ENCODE data around the gene SLC26A9. TPM values are rescaled to one million over a fixed set of nuclear protein-coding genes. Genes with fewer than 3 reads are reported as not detected.
"Not testable (repeated sequence)": the region's sequence is repeated elsewhere in the genome, so short reads cannot be mapped to it uniquely, and the experiment has no call there.

The SLC26A9 gene
- total RNA-seq, 2 experiments from 2014 or later = not detected

- CTCF ChIA-PET = interaction anchor here (0.5 to 9.6 kb wide), 4 partner anchors 64 to 340 kb away, joined by 3 to 232 read pairs (median 4); no protein-coding TSS in a partner anchor
- intact Hi-C loops (cut with DNase I, micrococcal nuclease) = no loop called here
These were observed 27.8 kb downstream of the SLC26A9 start for GRCh38 chr1:205915354-205915990.

GRCh38 chr1:205914730-205915129 is 28.5 kb downstream of the SLC26A9 start:
- DNase-seq (no peak), ATAC-seq (no peak)
- Mint-ChIP-seq H3K27ac (no peak overlapping the region), H3K9me3 (ENCODE audit: low read depth) (no peaks in the 10 kb centered on the region), H3K27me3 (peaks cover 2% of the 10 kb centered on the region), H3K36me3 (ENCODE audit: low read depth) (no peaks in the 10 kb centered on the region), H3K4me3 (no peak overlapping the region), H3K4me1 (no peaks in the 10 kb centered on the region)
- ChIA-PET CTCF (interaction anchor here (1.0 to 9.6 kb wide), 3 partner anchors 64 to 339 kb away, joined by 3 to 232 read pairs (median 3); no protein-coding TSS in a partner anchor), POLR2A (no interaction called here)
- intact Hi-C loops (cut with DNase I, micrococcal nuclease) = no loop called here

More at GRCh38 chr1:205915354-205915990, 27.8 kb downstream of the SLC26A9 start:
- Mint-ChIP-seq H3K27ac (no peak overlapping the region), H3K27me3 (peaks cover 2% of the 10 kb centered on the region), H3K4me1 (no peaks in the 10 kb centered on the region), H3K4me3 (no peak overlapping the region), H3K36me3 (ENCODE audit: low read depth) (no peaks in the 10 kb centered on the region), H3K9me3 (ENCODE audit: low read depth) (no peaks in the 10 kb centered on the region)
- no peak for ATAC-seq
- DNase-seq = no peak
- POLR2A ChIA-PET = no interaction called here

- H3K27ac Mint-ChIP-seq = no peak overlapping the region
- intact Hi-C loops (cut with DNase I, micrococcal nuclease) = no loop called here
- H3K9me3 Mint-ChIP-seq (ENCODE audit: low read depth) = no peaks in the 10 kb centered on the region
- H3K27me3 Mint-ChIP-seq = peaks cover 2% of the 10 kb centered on the region
- H3K4me3 Mint-ChIP-seq = no peak overlapping the region
- ChIA-PET CTCF (interaction anchor here (1.0 to 9.6 kb wide), 2 partner anchors 65 to 192 kb away, joined by 3 to 232 read pairs; no protein-coding TSS in a partner anchor), POLR2A (no interaction called here)
- no peaks in the 10 kb centered on the region for H3K4me1 Mint-ChIP-seq
- no peak for DNase-seq
- no peak for ATAC-seq
- H3K36me3 Mint-ChIP-seq (ENCODE audit: low read depth) = no peaks in the 10 kb centered on the region
These were observed 29.1 kb downstream of the SLC26A9 start for GRCh38 chr1:205914155-205914507.

DNA sequence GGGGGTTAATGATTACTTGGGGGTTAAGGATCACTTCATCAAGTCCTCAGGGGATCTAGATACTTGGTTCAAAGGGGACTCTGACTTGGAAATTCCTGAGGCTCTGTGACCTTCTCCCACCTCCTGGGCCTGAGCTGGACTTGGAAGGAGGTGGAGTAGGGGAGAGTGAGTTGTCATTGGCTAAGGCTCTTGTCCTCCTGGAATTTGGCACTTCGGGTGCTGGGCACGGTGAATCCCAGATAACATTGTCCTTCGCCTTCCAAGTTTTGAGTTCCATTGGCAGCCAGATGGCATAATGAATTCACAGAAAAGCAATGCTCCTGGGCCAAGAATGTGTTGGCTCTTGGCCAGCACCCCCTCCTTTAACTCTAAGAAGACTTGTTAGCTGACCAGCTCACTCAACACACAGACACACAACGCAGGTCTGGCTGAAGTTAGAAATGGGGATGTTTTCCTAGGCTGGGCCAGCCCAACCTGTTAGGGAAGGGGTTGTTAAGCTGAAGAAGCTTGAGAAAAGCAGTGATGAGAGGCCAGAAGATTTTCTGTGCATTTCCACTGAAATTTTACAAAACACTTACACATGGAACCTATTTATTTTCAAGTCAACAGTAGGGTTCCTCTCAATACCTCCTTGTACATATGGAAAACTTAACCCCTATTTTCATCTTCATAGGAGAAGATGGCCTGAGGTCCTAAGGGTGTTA is 29.7 kb downstream of the SLC26A9 start:
- peaks cover 2% of the 10 kb centered on the region for H3K27me3 Mint-ChIP-seq
- no peaks in the 10 kb centered on the region for H3K36me3 Mint-ChIP-seq (ENCODE audit: low read depth)
- POLR2A ChIA-PET = no interaction called here

DNA sequence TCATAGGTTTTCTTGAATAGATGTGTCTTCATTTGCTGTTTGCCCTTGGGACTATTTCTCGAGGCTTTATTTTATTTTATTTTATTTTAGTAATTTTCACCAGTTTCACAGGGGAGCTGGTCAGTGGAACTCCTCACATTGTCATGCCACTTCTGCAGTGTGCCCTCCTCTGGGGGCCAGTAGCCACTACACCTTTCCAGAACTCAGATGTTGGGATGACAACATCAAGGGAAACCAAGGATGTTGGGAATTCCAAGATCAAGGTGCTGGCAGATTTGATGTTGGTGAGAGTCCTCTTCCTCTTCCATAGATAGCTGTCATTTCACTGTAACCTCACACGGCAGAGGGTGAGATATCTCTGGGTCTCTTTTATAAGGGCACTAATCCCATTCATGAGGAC is 35.5 kb downstream of the SLC26A9 start:
- intact Hi-C loops (cut with DNase I, micrococcal nuclease) = loop anchor here in 1 of 2 experiments (1.0 kb wide), 1 partner anchor 116 kb away; no protein-coding TSS in a partner anchor
- Mint-ChIP-seq H3K27ac (no peak overlapping the region), H3K9me3 (ENCODE audit: low read depth) (no peaks in the 10 kb centered on the region), H3K27me3 (peaks cover 2% of the 10 kb centered on the region), H3K4me3 (no peak overlapping the region), H3K36me3 (ENCODE audit: low read depth) (no peaks in the 10 kb centered on the region), H3K4me1 (no peaks in the 10 kb centered on the region)
- ChIA-PET CTCF (interaction anchor here (0.6 to 2.3 kb wide), 6 partner anchors 11 to 386 kb away, joined by 3 to 14 read pairs (median 4); no protein-coding TSS in a partner anchor), POLR2A (no interaction called here)
- no peak for DNase-seq
- no peak for ATAC-seq

More for the DNA sequence above, 29.7 kb downstream of the SLC26A9 start:
- ATAC-seq (no peak), DNase-seq (no peak)
- H3K9me3 Mint-ChIP-seq (ENCODE audit: low read depth) = no peaks in the 10 kb centered on the region
- H3K27ac Mint-ChIP-seq = no peak overlapping the region
- no peak overlapping the region for H3K4me3 Mint-ChIP-seq
- intact Hi-C loops (cut with DNase I, micrococcal nuclease) = no loop called here
- H3K4me1 Mint-ChIP-seq = no peaks in the 10 kb centered on the region
- CTCF ChIA-PET = interaction anchor here (1.0 to 9.6 kb wide), 2 partner anchors 66 to 193 kb away, joined by 3 to 232 read pairs; no protein-coding TSS in a partner anchor

GRCh38 chr1:205905095-205905494 is 38.2 kb downstream of the SLC26A9 start:
- CTCF ChIA-PET; POLR2A ChIA-PET; intact Hi-C loops (cut with DNase I, micrococcal nuclease): not testable (repeated sequence)

GRCh38 chr1:205896351-205896750 is 46.9 kb downstream of the SLC26A9 start:
- H3K4me1 Mint-ChIP-seq = peaks cover 2% of the 10 kb centered on the region
- no peak overlapping the region for H3K4me3 Mint-ChIP-seq
- intact Hi-C loops (cut with DNase I, micrococcal nuclease) = no loop called here
- CTCF ChIA-PET = interaction anchor here (1.3 to 2.5 kb wide), 2 partner anchors 81 to 82 kb away, joined by 3 to 11 read pairs; no protein-coding TSS in a partner anchor
- peaks cover 2% of the 10 kb centered on the region for H3K9me3 Mint-ChIP-seq (ENCODE audit: low read depth)
- H3K36me3 Mint-ChIP-seq (ENCODE audit: low read depth) = peaks cover 2% of the 10 kb centered on the region
- no peak overlapping the region for H3K27ac Mint-ChIP-seq
- H3K27me3 Mint-ChIP-seq = peaks cover 17% of the 10 kb centered on the region
- POLR2A ChIA-PET = no interaction called here
- DNase-seq = no peak
- no peak for ATAC-seq

More at GRCh38 chr1:205905095-205905494, 38.2 kb downstream of the SLC26A9 start:
- not testable (repeated sequence) for H3K4me3 Mint-ChIP-seq; H3K9me3 Mint-ChIP-seq (ENCODE audit: low read depth); ATAC-seq; H3K27ac Mint-ChIP-seq; DNase-seq; H3K36me3 Mint-ChIP-seq (ENCODE audit: low read depth); H3K4me1 Mint-ChIP-seq
- peaks cover 19% of the 10 kb centered on the region for H3K27me3 Mint-ChIP-seq

DNA sequence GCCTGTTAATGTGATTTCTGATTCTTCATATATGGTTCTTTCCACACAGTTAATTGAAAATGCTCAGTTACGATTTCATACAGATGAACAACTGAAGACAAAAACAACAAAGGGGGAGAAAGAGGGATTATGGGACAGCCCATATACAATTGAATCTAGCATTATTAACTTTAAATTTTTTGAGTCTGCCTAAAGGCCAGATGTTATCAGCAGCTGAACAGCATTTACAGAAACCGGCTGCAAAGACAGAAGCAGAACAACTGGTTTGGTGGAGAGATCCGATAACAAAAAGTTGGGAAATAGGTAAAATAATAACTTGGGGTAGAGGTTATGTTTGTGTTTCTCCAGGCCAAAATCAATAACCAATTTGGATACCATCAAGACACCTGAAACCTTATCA is 49.1 kb downstream of the SLC26A9 start:
- CTCF ChIA-PET; H3K36me3 Mint-ChIP-seq (ENCODE audit: low read depth); DNase-seq; H3K4me1 Mint-ChIP-seq; intact Hi-C loops (cut with DNase I, micrococcal nuclease); H3K4me3 Mint-ChIP-seq; POLR2A ChIA-PET; ATAC-seq; H3K27ac Mint-ChIP-seq; H3K9me3 Mint-ChIP-seq (ENCODE audit: low read depth): not testable (repeated sequence)
- H3K27me3 Mint-ChIP-seq = peaks cover 13% of the 10 kb centered on the region

- ATAC-seq; POLR2A ChIA-PET; H3K4me1 Mint-ChIP-seq; H3K9me3 Mint-ChIP-seq (ENCODE audit: low read depth); H3K27ac Mint-ChIP-seq; H3K36me3 Mint-ChIP-seq (ENCODE audit: low read depth); intact Hi-C loops (cut with DNase I, micrococcal nuclease); DNase-seq; H3K4me3 Mint-ChIP-seq: not testable (repeated sequence)
- H3K27me3 Mint-ChIP-seq = peaks cover 11% of the 10 kb centered on the region
- CTCF ChIA-PET = interaction anchor here (0.6 to 2.4 kb wide), 8 partner anchors 8 to 214 kb away, joined by 3 to 9 read pairs (median 4); no protein-coding TSS in a partner anchor
These were observed 51.1 kb downstream of the SLC26A9 start for GRCh38 chr1:205892175-205892574.

DNA sequence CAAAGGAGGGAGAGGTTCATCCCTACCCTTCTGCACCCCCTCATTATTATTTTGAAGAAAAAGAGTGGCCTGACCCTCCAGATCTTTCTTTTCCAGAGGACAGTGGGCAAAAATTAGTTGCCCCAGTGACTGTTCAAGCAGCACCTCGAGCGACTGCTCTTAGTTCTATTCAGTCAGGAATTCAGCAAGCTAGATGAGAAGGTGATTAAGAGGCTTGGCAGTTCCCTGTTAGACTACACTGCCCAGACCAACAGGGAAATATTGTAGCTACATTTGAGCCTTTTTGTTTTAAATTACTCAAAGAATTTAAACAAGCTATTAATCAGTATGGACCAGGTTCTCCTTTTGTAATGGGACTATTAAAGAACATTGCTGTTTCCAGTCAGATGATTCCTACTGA is 51.8 kb downstream of the SLC26A9 start:
- H3K4me1 Mint-ChIP-seq; H3K9me3 Mint-ChIP-seq (ENCODE audit: low read depth); H3K27ac Mint-ChIP-seq; H3K36me3 Mint-ChIP-seq (ENCODE audit: low read depth); ATAC-seq; POLR2A ChIA-PET; H3K4me3 Mint-ChIP-seq; DNase-seq; intact Hi-C loops (cut with DNase I, micrococcal nuclease): not testable (repeated sequence)
- H3K27me3 Mint-ChIP-seq = peaks cover 11% of the 10 kb centered on the region
- CTCF ChIA-PET = interaction anchor here (1.0 to 2.4 kb wide), 7 partner anchors 9 to 214 kb away, joined by 3 to 9 read pairs (median 4); no protein-coding TSS in a partner anchor

DNA sequence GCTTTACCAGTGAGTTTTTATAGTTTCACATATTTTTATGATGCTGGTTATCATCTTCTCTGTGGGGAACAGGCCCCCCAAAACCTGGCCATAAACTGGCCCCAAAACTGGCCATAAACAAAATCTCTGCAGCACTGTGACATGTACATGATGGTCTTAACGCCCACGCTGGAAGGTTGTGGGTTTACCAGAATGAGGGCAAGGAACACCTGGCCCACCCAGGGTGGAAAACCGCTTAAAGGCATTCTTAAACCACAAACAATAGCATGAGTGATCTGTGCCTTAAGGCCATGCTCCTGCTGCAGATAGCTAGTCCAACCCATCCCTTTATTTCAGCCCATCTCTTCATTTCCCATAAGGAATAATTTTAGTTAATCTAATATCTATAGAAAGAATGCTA is 52.6 kb downstream of the SLC26A9 start:
- peaks cover 11% of the 10 kb centered on the region for H3K27me3 Mint-ChIP-seq
- H3K4me3 Mint-ChIP-seq; H3K9me3 Mint-ChIP-seq (ENCODE audit: low read depth); ATAC-seq; DNase-seq; POLR2A ChIA-PET; H3K36me3 Mint-ChIP-seq (ENCODE audit: low read depth); H3K27ac Mint-ChIP-seq; H3K4me1 Mint-ChIP-seq; intact Hi-C loops (cut with DNase I, micrococcal nuclease): not testable (repeated sequence)
- CTCF ChIA-PET = interaction anchor here (0.6 to 1.9 kb wide), 6 partner anchors 27 to 692 kb away, joined by 3 to 9 read pairs (median 4); no protein-coding TSS in a partner anchor

Measured in activated CD4-positive, alpha-beta T cell treated with anti-CD3 and anti-CD28 coated beads for 36 hours (primary cell).